Gastrocnemius medialis (tissue), 4 donors: ENCODE measurements around the gene MAP3K7.

Experiments
- POLR2A ChIP-seq, 2 donors: fragments of 450-650 bp; IDR thresholded peaks; one replicate each; pipeline ENCODE4 v1.6.1; 2017; ENCODE audit warnings: antibody characterized with exemption in 2 of 2, mild to moderate bottlenecking in 2 of 2, moderate library complexity in 2 of 2
- TF ChIP-seq, protein P1 (sequence below), 5 experiments: fragments of 450-650 bp in 3 of 5; fragments of 200-600 bp in 2 of 5; sonication (generic) in 2 of 5; IDR thresholded peaks in 4 of 5; conservative IDR thresholded peaks in 1 of 5; 1 replicate in 4 of 5; 2 replicates in 1 of 5; pipeline ENCODE4 v1.5.1; 2016 to 2019; ENCODE audit warnings: antibody characterized with exemption in 5 of 5, mild to moderate bottlenecking in 3 of 5, moderate library complexity in 3 of 5

DNA sequence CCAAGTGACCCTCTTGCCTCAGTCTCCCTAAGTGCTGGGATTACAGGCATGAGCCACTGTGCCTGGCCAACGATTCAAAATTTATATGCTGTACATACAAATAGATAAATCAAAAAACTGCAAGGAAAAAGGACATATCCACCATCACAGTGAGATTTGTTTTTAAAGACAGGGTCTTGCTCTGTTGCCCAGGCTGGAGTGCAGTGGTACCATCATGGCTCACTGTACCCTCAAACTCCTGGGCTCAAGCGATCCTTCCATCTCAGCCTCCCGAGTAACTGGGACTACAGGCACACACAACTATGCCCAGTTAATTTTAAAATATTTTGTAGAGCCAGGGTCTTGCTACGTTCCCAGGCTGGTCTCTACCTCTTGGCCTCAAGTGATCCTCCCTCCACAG, 61.5 kb downstream of the MAP3K7 start:
- TF ChIP-seq, protein P1, sequence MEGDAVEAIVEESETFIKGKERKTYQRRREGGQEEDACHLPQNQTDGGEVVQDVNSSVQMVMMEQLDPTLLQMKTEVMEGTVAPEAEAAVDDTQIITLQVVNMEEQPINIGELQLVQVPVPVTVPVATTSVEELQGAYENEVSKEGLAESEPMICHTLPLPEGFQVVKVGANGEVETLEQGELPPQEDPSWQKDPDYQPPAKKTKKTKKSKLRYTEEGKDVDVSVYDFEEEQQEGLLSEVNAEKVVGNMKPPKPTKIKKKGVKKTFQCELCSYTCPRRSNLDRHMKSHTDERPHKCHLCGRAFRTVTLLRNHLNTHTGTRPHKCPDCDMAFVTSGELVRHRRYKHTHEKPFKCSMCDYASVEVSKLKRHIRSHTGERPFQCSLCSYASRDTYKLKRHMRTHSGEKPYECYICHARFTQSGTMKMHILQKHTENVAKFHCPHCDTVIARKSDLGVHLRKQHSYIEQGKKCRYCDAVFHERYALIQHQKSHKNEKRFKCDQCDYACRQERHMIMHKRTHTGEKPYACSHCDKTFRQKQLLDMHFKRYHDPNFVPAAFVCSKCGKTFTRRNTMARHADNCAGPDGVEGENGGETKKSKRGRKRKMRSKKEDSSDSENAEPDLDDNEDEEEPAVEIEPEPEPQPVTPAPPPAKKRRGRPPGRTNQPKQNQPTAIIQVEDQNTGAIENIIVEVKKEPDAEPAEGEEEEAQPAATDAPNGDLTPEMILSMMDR (IDR thresholded peaks at IDR 0.05 in 4 of 5, conservative IDR thresholded peaks at IDR 0.05 in 1 of 5): no peak
- TF ChIP-seq POLR2A (IDR thresholded peaks at IDR 0.05): no peak
